Neural progenitor cell (in vitro differentiated cells): ENCODE measurements around the gene KIRREL2. TPM values are rescaled to one million over a fixed set of nuclear protein-coding genes. Genes with fewer than 3 reads are reported as not detected.
A peak's percentile ranks its signal among the peaks of the same experiment; 100 is the strongest.

Experiments used
- DNase-seq: peaks from one replicate; pipeline ENCODE4 v3.0.0-alpha.2; 2016; ENCODE audit warnings: low spot score
- H2AFZ ChIP-seq: fragments of 200-600 bp; sonication (generic); replicated peaks from 2 replicates; pipeline ENCODE4 v1.6.1; 2016; ENCODE audit warnings: antibody characterized with exemption
- H3F3A ChIP-seq: fragments of 200-600 bp; sonication (generic); 2 replicates; pipeline ENCODE4 v1.6.1; 2016; ENCODE audit warnings: antibody characterized with exemption, low read depth
- H3K27ac ChIP-seq: fragments of 200-600 bp; sonication (generic); 2 replicates; pipeline ENCODE4 v1.5.1; 2016; ENCODE audit warnings: mild to moderate bottlenecking
- H3K27me3 ChIP-seq: fragments of 200-600 bp; sonication (generic); 2 replicates; pipeline ENCODE4 v1.6.1; 2016; ENCODE audit warnings: mild to moderate bottlenecking, moderate library complexity
- H3K36me3 ChIP-seq: fragments of 200-600 bp; sonication (generic); 2 replicates; pipeline ENCODE4 v1.5.1; 2016
- H3K4me1 ChIP-seq: fragments of 200-600 bp; sonication (generic); 2 replicates; pipeline ENCODE4 v1.6.1; 2016; ENCODE audit warnings: mixed run types
- H3K4me2 ChIP-seq: fragments of 200-600 bp; sonication (generic); 2 replicates; pipeline ENCODE4 v1.6.1; 2016
- H3K4me3 ChIP-seq: fragments of 200-600 bp; sonication (generic); 2 replicates; pipeline ENCODE4 v1.5.1; 2016
- H3K79me2 ChIP-seq: fragments of 200-600 bp; sonication (generic); 2 replicates; pipeline ENCODE4 v1.6.1; 2016; ENCODE audit warnings: low read depth
- H3K9ac ChIP-seq: fragments of 200-600 bp; sonication (generic); 2 replicates; pipeline ENCODE4 v1.6.1; 2016
- H3K9me3 ChIP-seq: fragments of 200-600 bp; sonication (generic); 2 replicates; pipeline ENCODE4 v1.5.1; 2016; ENCODE audit warnings: low read depth
- H4K20me1 ChIP-seq: fragments of 200-600 bp; sonication (generic); 2 replicates; pipeline ENCODE4 v1.6.1; 2016; ENCODE audit warnings: low read depth
- H3K27ac Mint-ChIP-seq: 3 replicates; pipeline ENCODE4 v1.8.0; 2021; ENCODE audit warnings: mixed read lengths
- H3K27me3 Mint-ChIP-seq: 2 replicates; pipeline ENCODE4 v1.8.0; 2022; ENCODE audit warnings: low read depth, mild to moderate bottlenecking, inconsistent platforms, moderate library complexity, mixed read lengths; ENCODE audit not compliant: insufficient read depth
- H3K36me3 Mint-ChIP-seq: 3 replicates; pipeline ENCODE4 v1.8.0; 2021; ENCODE audit warnings: mixed read lengths
- H3K4me1 Mint-ChIP-seq: 3 replicates; pipeline ENCODE4 v1.8.0; 2021; ENCODE audit warnings: mixed read lengths
- H3K4me3 Mint-ChIP-seq: 3 replicates; pipeline ENCODE4 v1.8.0; 2021; ENCODE audit warnings: mild to moderate bottlenecking, moderate library complexity, mixed read lengths
- H3K9me3 Mint-ChIP-seq: 3 replicates; pipeline ENCODE4 v1.8.0; 2020; ENCODE audit warnings: mixed read lengths
- CTCF ChIP-seq: fragments of 200-600 bp; sonication (generic); IDR thresholded peaks from 2 replicates; pipeline ENCODE4 v1.5.1; 2017; ENCODE audit warnings: antibody characterized with exemption, mild to moderate bottlenecking
- EZH2 ChIP-seq: fragments of 200-600 bp; sonication (generic); IDR thresholded peaks from 2 replicates; pipeline ENCODE4 v1.6.1; 2017; ENCODE audit warnings: antibody characterized with exemption, mild to moderate bottlenecking, moderate library complexity
- EZH2phosphoT487 ChIP-seq: fragments of 200-600 bp; sonication (generic); IDR thresholded peaks from 2 replicates; pipeline ENCODE4 v1.6.1; 2017; ENCODE audit warnings: antibody characterized with exemption
- total RNA-seq: library from RNA; depleted of rRNA; stranded (reverse); fragments of >200 nt; gene quantifications from 2 replicates; pipeline ENCODE4 v1.2.3, GENCODE V29; 2015; ENCODE audit warnings: low replicate concordance

Gene KIRREL2
- total RNA-seq, 1 donor from 2014 or later: 2.4 TPM

GRCh38 chr19:35871611-35872010 is 14.9 kb downstream of the KIRREL2 start:
- Histone ChIP-seq H3K27me3 (no peaks in the 10 kb centered on the region), H3K27ac (no peak overlapping the region), H2AFZ (no peak overlapping the region), H3K4me1 (peaks cover 8% of the 10 kb centered on the region), H3K9me3 (no peaks in the 10 kb centered on the region), H3K36me3 (no peaks in the 10 kb centered on the region), H4K20me1 (peaks cover 3% of the 10 kb centered on the region), H3K9ac (no peak overlapping the region), H3F3A (peaks cover 33% of the 10 kb centered on the region), H3K79me2 (no peaks in the 10 kb centered on the region), H3K4me2 (no peak overlapping the region), H3K4me3 (no peak overlapping the region)
- peaks cover 12% of the 10 kb centered on the region for H3K27me3 Mint-ChIP-seq
- peaks cover 19% of the 10 kb centered on the region for H3K36me3 Mint-ChIP-seq
- no peak for DNase-seq
- no peak overlapping the region for H3K4me3 Mint-ChIP-seq
- peaks cover 19% of the 10 kb centered on the region for H3K4me1 Mint-ChIP-seq
- TF ChIP-seq CTCF: no peak
- TF ChIP-seq EZH2phosphoT487: no peak
- TF ChIP-seq EZH2: no peak
- H3K9me3 Mint-ChIP-seq: peaks cover 2% of the 10 kb centered on the region
- no peak overlapping the region for H3K27ac Mint-ChIP-seq

GRCh38 chr19:35872180-35872579 is 15.5 kb downstream of the KIRREL2 start:
- peaks cover 33% of the 10 kb centered on the region for H3F3A ChIP-seq
- H3K36me3 ChIP-seq: no peaks in the 10 kb centered on the region
- peaks cover 8% of the 10 kb centered on the region for H3K4me1 ChIP-seq
- peaks cover 4% of the 10 kb centered on the region for H4K20me1 ChIP-seq
- H3K27me3 Mint-ChIP-seq: peaks cover 12% of the 10 kb centered on the region
- H3K4me1 Mint-ChIP-seq: peaks cover 19% of the 10 kb centered on the region
- H3K27ac ChIP-seq: no peak overlapping the region
- H2AFZ ChIP-seq: no peak overlapping the region
- DNase-seq: no peak
- H3K27ac Mint-ChIP-seq: no peak overlapping the region
- H3K9me3 Mint-ChIP-seq: peaks cover 2% of the 10 kb centered on the region
- no peaks in the 10 kb centered on the region for H3K9me3 ChIP-seq
- TF ChIP-seq EZH2 (no peak), EZH2phosphoT487 (no peak), CTCF (no peak)
- H3K4me3 ChIP-seq: no peak overlapping the region
- H3K9ac ChIP-seq: no peak overlapping the region
- peaks cover 19% of the 10 kb centered on the region for H3K36me3 Mint-ChIP-seq
- no peak overlapping the region for H3K4me2 ChIP-seq
- no peak overlapping the region for H3K4me3 Mint-ChIP-seq
- H3K79me2 ChIP-seq: no peaks in the 10 kb centered on the region
- no peaks in the 10 kb centered on the region for H3K27me3 ChIP-seq

- Histone ChIP-seq H3K4me1 (no peaks in the 10 kb centered on the region), H3K36me3 (no peaks in the 10 kb centered on the region), H2AFZ (no peak overlapping the region), H3F3A (peaks cover 15% of the 10 kb centered on the region), H3K27me3 (no peaks in the 10 kb centered on the region), H3K79me2 (no peaks in the 10 kb centered on the region), H3K27ac (no peak overlapping the region), H3K4me3 (no peak overlapping the region), H3K9ac (no peak overlapping the region), H4K20me1 (peaks cover 15% of the 10 kb centered on the region), H3K4me2 (no peak overlapping the region), H3K9me3 (no peaks in the 10 kb centered on the region)
- Mint-ChIP-seq H3K4me1 (peaks cover 14% of the 10 kb centered on the region), H3K36me3 (peaks cover 22% of the 10 kb centered on the region), H3K27me3 (peaks cover 2% of the 10 kb centered on the region), H3K4me3 (no peak overlapping the region), H3K27ac (peak overlapping the region; percentile 18), H3K9me3 (no peaks in the 10 kb centered on the region)
- DNase-seq: no peak
- TF ChIP-seq EZH2phosphoT487 (no peak), CTCF (no peak), EZH2 (no peak)
Measured at GRCh38 chr19:35874392-35874930, 17.8 kb downstream of the KIRREL2 start.
